Measurements from ENCODE around the gene SFXN3.

Gene SFXN3

GRCh38 chr10:101061624-101062231 lies 30.7 kb downstream of the SFXN3 start, which contains the start of gene KAZALD1:
KAZALD1 (plus strand) TSS chr10:101061989; CDS start chr10:101062593, 604 bp downstream.
- H3K4me3 ChIP-seq (ENCODE audit: extremely low read depth, insufficient read depth, low read length, poor library complexity, severe bottlenecking) = peak within 1 kb of the TSS; percentile 63
- WGBS, 2 experiments (ENCODE audit: insufficient coverage in 2 of 2) = 5% methylated on average over 28 of the region's 31 CpGs
- peaks cover 2% of the 10 kb centered on the region for H3K36me3 ChIP-seq (ENCODE audit: control insufficient read depth, insufficient read depth, low read length)
- peaks cover 27% of the 10 kb centered on the region for H3K4me1 ChIP-seq (ENCODE audit: control insufficient read depth, insufficient read depth, low read length, poor library complexity, severe bottlenecking)
- peak within 1 kb of the TSS; percentile 97 for H3K27ac ChIP-seq (ENCODE audit: low read depth, low read length, severe bottlenecking)
- H3K9me3 ChIP-seq (ENCODE audit: control insufficient read depth, low read length) = no peaks in the 10 kb centered on the region

GRCh38 chr10:101062232-101063049 lies 31.4 kb downstream of the SFXN3 start:
- H3K9me3 ChIP-seq (ENCODE audit: control insufficient read depth, low read length) = no peaks in the 10 kb centered on the region
- H3K36me3 ChIP-seq (ENCODE audit: control insufficient read depth, insufficient read depth, low read length) = no peaks in the 10 kb centered on the region
- WGBS, 2 experiments (ENCODE audit: insufficient coverage in 2 of 2) = 2 to 3% methylated on average over 51 to 53 of the region's 63 CpGs
- peak overlapping the region; percentile 63 for H3K4me3 ChIP-seq (ENCODE audit: extremely low read depth, insufficient read depth, low read length, poor library complexity, severe bottlenecking)
- H3K27ac ChIP-seq (ENCODE audit: low read depth, low read length, severe bottlenecking) = no peak overlapping the region
- H3K4me1 ChIP-seq (ENCODE audit: control insufficient read depth, insufficient read depth, low read length, poor library complexity, severe bottlenecking) = peaks cover 27% of the 10 kb centered on the region

GRCh38 chr10:101063050-101063525 lies 32.1 kb downstream of the SFXN3 start:
- Histone ChIP-seq H3K4me1 (ENCODE audit: control insufficient read depth, insufficient read depth, low read length, poor library complexity, severe bottlenecking) (peaks cover 27% of the 10 kb centered on the region), H3K27ac (ENCODE audit: low read depth, low read length, severe bottlenecking) (no peak overlapping the region), H3K4me3 (ENCODE audit: extremely low read depth, insufficient read depth, low read length, poor library complexity, severe bottlenecking) (peak overlapping the region; percentile 63), H3K36me3 (ENCODE audit: control insufficient read depth, insufficient read depth, low read length) (no peaks in the 10 kb centered on the region), H3K9me3 (ENCODE audit: control insufficient read depth, low read length) (no peaks in the 10 kb centered on the region)
- WGBS, 2 experiments (ENCODE audit: insufficient coverage in 2 of 2) = 9 to 11% methylated on average over 17 to 18 of the region's 19 CpGs

- Histone ChIP-seq H3K27ac (ENCODE audit: low read depth, low read length, severe bottlenecking) (no peak overlapping the region), H3K4me1 (ENCODE audit: control insufficient read depth, insufficient read depth, low read length, poor library complexity, severe bottlenecking) (peaks cover 27% of the 10 kb centered on the region), H3K36me3 (ENCODE audit: control insufficient read depth, insufficient read depth, low read length) (no peaks in the 10 kb centered on the region), H3K4me3 (ENCODE audit: extremely low read depth, insufficient read depth, low read length, poor library complexity, severe bottlenecking) (no peak overlapping the region), H3K9me3 (ENCODE audit: control insufficient read depth, low read length) (no peaks in the 10 kb centered on the region)
- WGBS, 2 experiments (ENCODE audit: insufficient coverage in 2 of 2) = 20 to 25% methylated on average over 7 to 9 of the region's 15 CpGs
These were observed 32.7 kb downstream of the SFXN3 start for GRCh38 chr10:101063548-101064414.

GRCh38 chr10:101064415-101065030 lies 33.5 kb downstream of the SFXN3 start:
- 92 to 94% methylated on average over 7 to 8 of the region's 9 CpGs for WGBS, 2 experiments (ENCODE audit: insufficient coverage in 2 of 2)
- peaks cover 27% of the 10 kb centered on the region for H3K4me1 ChIP-seq (ENCODE audit: control insufficient read depth, insufficient read depth, low read length, poor library complexity, severe bottlenecking)
- H3K9me3 ChIP-seq (ENCODE audit: control insufficient read depth, low read length) = no peaks in the 10 kb centered on the region
- no peak overlapping the region for H3K4me3 ChIP-seq (ENCODE audit: extremely low read depth, insufficient read depth, low read length, poor library complexity, severe bottlenecking)
- no peaks in the 10 kb centered on the region for H3K36me3 ChIP-seq (ENCODE audit: control insufficient read depth, insufficient read depth, low read length)
- H3K27ac ChIP-seq (ENCODE audit: low read depth, low read length, severe bottlenecking) = no peak overlapping the region

GRCh38 chr10:101065481-101066145 lies 34.6 kb downstream of the SFXN3 start:
- no peak overlapping the region for H3K27ac ChIP-seq (ENCODE audit: low read depth, low read length, severe bottlenecking)
- H3K4me3 ChIP-seq (ENCODE audit: extremely low read depth, insufficient read depth, low read length, poor library complexity, severe bottlenecking) = peak overlapping the region; percentile 49
- H3K4me1 ChIP-seq (ENCODE audit: control insufficient read depth, insufficient read depth, low read length, poor library complexity, severe bottlenecking) = peaks cover 27% of the 10 kb centered on the region

GRCh38 chr10:101066146-101066895 lies 35.3 kb downstream of the SFXN3 start:
- Histone ChIP-seq H3K4me3 (ENCODE audit: extremely low read depth, insufficient read depth, low read length, poor library complexity, severe bottlenecking) (peak overlapping the region; percentile 49), H3K36me3 (ENCODE audit: control insufficient read depth, insufficient read depth, low read length) (no peaks in the 10 kb centered on the region)
- WGBS, 2 experiments (ENCODE audit: insufficient coverage in 2 of 2) = 3% methylated on average over 38 to 45 of the region's 49 CpGs

More at GRCh38 chr10:101065481-101066145, 34.6 kb downstream of the SFXN3 start:
- no peaks in the 10 kb centered on the region for H3K36me3 ChIP-seq (ENCODE audit: control insufficient read depth, insufficient read depth, low read length)
- WGBS, 2 experiments (ENCODE audit: insufficient coverage in 2 of 2) = 75 to 100% methylated on average over 1 of the region's 3 CpGs
- no peaks in the 10 kb centered on the region for H3K9me3 ChIP-seq (ENCODE audit: control insufficient read depth, low read length)

GRCh38 chr10:101066896-101067355 lies 35.9 kb downstream of the SFXN3 start:
- peak overlapping the region; percentile 49 for H3K4me3 ChIP-seq (ENCODE audit: extremely low read depth, insufficient read depth, low read length, poor library complexity, severe bottlenecking)
- no peak overlapping the region for H3K27ac ChIP-seq (ENCODE audit: low read depth, low read length, severe bottlenecking)
- H3K4me1 ChIP-seq (ENCODE audit: control insufficient read depth, insufficient read depth, low read length, poor library complexity, severe bottlenecking) = peaks cover 24% of the 10 kb centered on the region
- no peaks in the 10 kb centered on the region for H3K36me3 ChIP-seq (ENCODE audit: control insufficient read depth, insufficient read depth, low read length)
- no peaks in the 10 kb centered on the region for H3K9me3 ChIP-seq (ENCODE audit: control insufficient read depth, low read length)
- 0 to 1% methylated on average over 17 of the region's 31 CpGs for whole genome bisulfite sequencing, 2 experiments (ENCODE audit: insufficient coverage in 2 of 2)

More at GRCh38 chr10:101066146-101066895, 35.3 kb downstream of the SFXN3 start:
- peaks cover 27% of the 10 kb centered on the region for H3K4me1 ChIP-seq (ENCODE audit: control insufficient read depth, insufficient read depth, low read length, poor library complexity, severe bottlenecking)
- no peak overlapping the region for H3K27ac ChIP-seq (ENCODE audit: low read depth, low read length, severe bottlenecking)
- H3K9me3 ChIP-seq (ENCODE audit: control insufficient read depth, low read length) = no peaks in the 10 kb centered on the region

- peak overlapping the region; percentile 49 for H3K4me3 ChIP-seq (ENCODE audit: extremely low read depth, insufficient read depth, low read length, poor library complexity, severe bottlenecking)
- H3K4me1 ChIP-seq (ENCODE audit: control insufficient read depth, insufficient read depth, low read length, poor library complexity, severe bottlenecking) = peaks cover 18% of the 10 kb centered on the region
- 1% methylated on average over 34 to 37 of the region's 43 CpGs for WGBS, 2 experiments (ENCODE audit: insufficient coverage in 2 of 2)
- H3K27ac ChIP-seq (ENCODE audit: low read depth, low read length, severe bottlenecking) = no peak overlapping the region
- H3K9me3 ChIP-seq (ENCODE audit: control insufficient read depth, low read length) = no peaks in the 10 kb centered on the region
- H3K36me3 ChIP-seq (ENCODE audit: control insufficient read depth, insufficient read depth, low read length) = no peaks in the 10 kb centered on the region
These were observed 36.5 kb downstream of the SFXN3 start for GRCh38 chr10:101067356-101068083.

Data from mesodermal cell (in vitro differentiated cells).